ENCODE results near the gene SLC34A1.
"Not testable (repeated sequence)": the region's sequence is repeated elsewhere in the genome, so short reads cannot be mapped to it uniquely, and the experiment has no call there.

Gene SLC34A1

GRCh38 chr5:177410575-177410974 lies 26.3 kb downstream of the SLC34A1 start:
- no peak for DNase-seq
- no peak for ATAC-seq

- ATAC-seq (peak; percentile 74), DNase-seq (peak; percentile 16)
Observed at GRCh38 chr5:177412603-177413233, 28.5 kb downstream of the SLC34A1 start.

GRCh38 chr5:177414481-177414880 lies 30.2 kb downstream of the SLC34A1 start:
- ATAC-seq (no peak), DNase-seq (no peak)

GRCh38 chr5:177417081-177417480 lies 32.8 kb downstream of the SLC34A1 start:
- not testable (repeated sequence) for ATAC-seq

GRCh38 chr5:177419046-177419445 lies 34.8 kb downstream of the SLC34A1 start:
- DNase-seq (no peak), ATAC-seq (no peak)

More at GRCh38 chr5:177417081-177417480, 32.8 kb downstream of the SLC34A1 start:
- DNase-seq = not testable (repeated sequence)

GRCh38 chr5:177420472-177420871 lies 36.2 kb downstream of the SLC34A1 start:
- DNase-seq, ATAC-seq: not testable (repeated sequence)

- ATAC-seq = no peak
- DNase-seq = no peak
Observed at GRCh38 chr5:177421062-177421798, 37.0 kb downstream of the SLC34A1 start.

- DNase-seq = no peak
- no peak for ATAC-seq
Observed at GRCh38 chr5:177423671-177424070, 39.4 kb downstream of the SLC34A1 start.

GRCh38 chr5:177425196-177425800 lies 41.1 kb downstream of the SLC34A1 start:
- DNase-seq = no peak
- no peak for ATAC-seq

- ATAC-seq (peak; percentile 83), DNase-seq (peak; percentile 99)
Observed at GRCh38 chr5:177425801-177426565, 41.7 kb downstream of the SLC34A1 start.

- peak; percentile 60 for ATAC-seq
- peak; percentile 75 for DNase-seq
Observed at GRCh38 chr5:177426566-177427210, 42.5 kb downstream of the SLC34A1 start, which contains the start of gene GRK6. Gene GRK6 (plus strand): TSS chr5:177426676. CDS start chr5:177426846, 170 bp downstream.

GRCh38 chr5:177427211-177427822 lies 43.1 kb downstream of the SLC34A1 start:
- DNase-seq (no peak), ATAC-seq (no peak)

GRCh38 chr5:177427919-177428573 lies 43.8 kb downstream of the SLC34A1 start:
- DNase-seq = peak; percentile 65
- no peak for ATAC-seq

GRCh38 chr5:177428574-177429217 lies 44.5 kb downstream of the SLC34A1 start:
- DNase-seq (no peak), ATAC-seq (no peak)

GRCh38 chr5:177429248-177430040 lies 45.2 kb downstream of the SLC34A1 start:
- ATAC-seq = peak; percentile 31

GRCh38 chr5:177430140-177430951 lies 46.1 kb downstream of the SLC34A1 start:
- no peak for ATAC-seq
- no peak for DNase-seq

More at GRCh38 chr5:177429248-177430040, 45.2 kb downstream of the SLC34A1 start:
- peak; percentile 91 for DNase-seq

- no peak for DNase-seq
- no peak for ATAC-seq
Observed at GRCh38 chr5:177430972-177431316, 46.7 kb downstream of the SLC34A1 start.

- DNase-seq (peak; percentile 84), ATAC-seq (peak; percentile 60)
Observed at GRCh38 chr5:177431317-177432142, 47.3 kb downstream of the SLC34A1 start.

Data from stimulated activated naive CD8-positive, alpha-beta T cell treated with anti-CD3 and anti-CD28 coated beads, Interleukin-15, Interleukin-2, amounts not matched to agents 100 U/mL and 50 U/mL, for 24 hours (primary cell).